Peyer's patch (tissue), 4 donors: ENCODE measurements around the gene FOXK1. TPM values are rescaled to one million over a fixed set of nuclear protein-coding genes. Genes with fewer than 3 reads are reported as not detected.

Experiments
- small RNA-seq, 2 donors: library from RNA; depleted of rRNA; stranded (forward); fragments of <200 nt; gene quantifications; one replicate each; pipeline ENCODE3, GENCODE V24; 2016
- total RNA-seq, 4 donors: library from RNA; depleted of rRNA; stranded (reverse); fragments of >200 nt; gene quantifications; one replicate each; pipeline ENCODE4 v1.1.0, GENCODE V29; 2016

Gene FOXK1
- total RNA-seq, 4 donors from 2014 or later, result 14.9 to 47.0 (median 36.1) TPM

Small RNA genes within 50 kb of the gene (small RNA-seq; reads per million reads assigned to genes)
- gene MIR4656 (0 reads per million in 2 donors), gene RF00019 (0 reads per million in 2 donors)

Other genes starting within 250 kb of the FOXK1 start
- 10 to 100 TPM; 51.0 to 93.0 (median 69.9) TPM for gene AP5Z1, start 93.3 kb downstream of the FOXK1 start, total RNA-seq
- gene PAPOLB, start 179.7 kb downstream of the FOXK1 start, total RNA-seq, result not detected
- gene RADIL, start 201.4 kb downstream of the FOXK1 start, total RNA-seq, result 10 to 100 TPM in 1 of 4 donors, 1 to 10 TPM in 3; 1.1 to 16.5 (median 4.5) TPM